Skeletal muscle tissue (tissue), 5 donors: ENCODE results near the gene ADAM20. TPM values are rescaled to one million over a fixed set of nuclear protein-coding genes. Genes with fewer than 3 reads are reported as not detected.
"Not testable (repeated sequence)": the region's sequence is repeated elsewhere in the genome, so short reads cannot be mapped to it uniquely, and the experiment has no call there.

ENCODE experiments used
- H3K27ac ChIP-seq: one replicate; pipeline ENCODE4 v1.7.0; 2013; ENCODE audit warnings: mild to moderate bottlenecking, low read depth, low read length, inconsistent platforms
- H3K27me3 ChIP-seq, 3 donors: one replicate each; pipeline ENCODE4 v1.7.0; 2013; ENCODE audit warnings: low read length in 3 of 3; ENCODE audit not compliant: control insufficient read depth in 3 of 3, insufficient read depth in 3 of 3
- H3K36me3 ChIP-seq, 3 donors: one replicate each; pipeline ENCODE4 v1.7.0; 2013; ENCODE audit warnings: low read length in 3 of 3; ENCODE audit not compliant: control insufficient read depth in 3 of 3, insufficient read depth in 3 of 3
- H3K4me1 ChIP-seq, 3 donors: one replicate each; pipeline ENCODE4 v1.7.0; 2013; ENCODE audit warnings: low read length in 3 of 3, mild to moderate bottlenecking in 3 of 3; ENCODE audit not compliant: control insufficient read depth in 3 of 3, insufficient read depth in 3 of 3
- H3K4me3 ChIP-seq, 3 donors: one replicate each; pipeline ENCODE4 v1.7.0; 2013; ENCODE audit warnings: low read length in 3 of 3
- H3K9ac ChIP-seq, 3 donors: one replicate each; pipeline ENCODE4 v1.7.0; 2013; ENCODE audit warnings: low read length in 3 of 3, mild to moderate bottlenecking in 3 of 3, moderate library complexity in 2 of 3, low read depth in 1 of 3
- H3K9me3 ChIP-seq, 3 donors: one replicate each; pipeline ENCODE4 v1.7.0; 2013; ENCODE audit warnings: low read length in 3 of 3; ENCODE audit not compliant: control insufficient read depth in 3 of 3
- small RNA-seq: library from RNA; depleted of rRNA; stranded (forward); fragments of <200 nt; gene quantifications from one replicate; pipeline ENCODE3, GENCODE V24; 2014
- total RNA-seq: library from RNA; depleted of rRNA; stranded (reverse); fragments of >200 nt; gene quantifications from one replicate; pipeline ENCODE4 v1.2.3, GENCODE V29; 2014
- donor health status: Osteomylitis.

Gene ADAM20
- total RNA-seq, 1 donor from 2014 or later, result 2.1 TPM

GRCh38 chr14:70475459-70475858 lies 59.3 kb downstream of the ADAM20 start:
- not testable (repeated sequence) for H3K27me3 ChIP-seq, H3K27ac ChIP-seq, H3K36me3 ChIP-seq, H3K9me3 ChIP-seq, H3K4me1 ChIP-seq, H3K4me3 ChIP-seq, H3K9ac ChIP-seq

- H3K9me3 ChIP-seq, result no peaks in the 10 kb centered on the region
- no peak overlapping the region for H3K9ac ChIP-seq
- no peak overlapping the region for H3K4me3 ChIP-seq
- H3K4me1 ChIP-seq, result no peaks in the 10 kb centered on the region
- peaks cover 0 to 3% (median 0%) of the 10 kb centered on the region in 3 donors for H3K36me3 ChIP-seq
- H3K27me3 ChIP-seq, result no peaks in the 10 kb centered on the region
- H3K27ac ChIP-seq, result no peak overlapping the region
These were observed 61.0 kb downstream of the ADAM20 start for GRCh38 chr14:70473825-70474224.

Small RNA genes within 50 kb of the gene (small RNA-seq; reads per million reads assigned to genes)
- gene RNU6-659P, result not detected

Other genes with a start within 250 kb of the ADAM20 start
- 36.0 TPM for gene COX16, start 175.3 kb downstream of the ADAM20 start, total RNA-seq
- gene SYNJ2BP, start 117.9 kb downstream of the ADAM20 start, total RNA-seq, result 16.7 TPM
- gene ADAM21, start 82.8 kb downstream of the ADAM20 start, total RNA-seq, result not detected
- 45.4 TPM for gene MED6, start 65.7 kb upstream of the ADAM20 start, total RNA-seq
- gene TTC9, start 106.9 kb upstream of the ADAM20 start, total RNA-seq, result 1.0 TPM